HUES64 (cell line): ENCODE measurements around the gene MAD2L1BP.

Experiments
- H3K27ac ChIP-seq: 2 replicates; pipeline ENCODE4 v1.7.0; 2013; ENCODE audit warnings: low read depth, low read length, inconsistent platforms
- H3K27me3 ChIP-seq: 2 replicates; pipeline ENCODE4 v1.6.1; 2013; ENCODE audit warnings: mild to moderate bottlenecking, low read length; ENCODE audit not compliant: insufficient read depth
- H3K36me3 ChIP-seq: 2 replicates; pipeline ENCODE4 v1.6.1; 2013; ENCODE audit warnings: mild to moderate bottlenecking, low read length; ENCODE audit not compliant: insufficient read depth
- H3K4me1 ChIP-seq: 2 replicates; pipeline ENCODE4 v1.6.1; 2013; ENCODE audit warnings: mild to moderate bottlenecking, low read length, moderate library complexity; ENCODE audit not compliant: insufficient read depth
- H3K4me3 ChIP-seq: 2 replicates; pipeline ENCODE4 v1.5.1; 2013; ENCODE audit warnings: mild to moderate bottlenecking, low read length, moderate library complexity
- H3K9ac ChIP-seq: 2 replicates; pipeline ENCODE4 v1.6.1; 2013; ENCODE audit warnings: mild to moderate bottlenecking, low read depth, low read length
- H3K9me3 ChIP-seq: 2 replicates; pipeline ENCODE4 v1.6.1; 2013; ENCODE audit warnings: low read depth, low read length; ENCODE audit not compliant: insufficient read depth
- WGBS: fragments of 150-250, 120-280 bp; methylation state at CpG from one replicate; pipeline ENCODE4 v1.1.7; 2013; ENCODE audit warnings: missing lambda C conversion rate; 5-methylcytosine and 5-hydroxymethylcytosine counted together

MAD2L1BP gene

GRCh38 chr6:43669050-43669921 lies 33.6 kb downstream of the MAD2L1BP start:
- peaks cover 21% of the 10 kb centered on the region for H3K4me1 ChIP-seq
- H3K27me3 ChIP-seq = no peaks in the 10 kb centered on the region
- H3K36me3 ChIP-seq = peaks cover 35% of the 10 kb centered on the region
- no peak overlapping the region for H3K4me3 ChIP-seq
- WGBS = 78% methylated on average over 15 of the region's 15 CpGs
- H3K27ac ChIP-seq = no peak overlapping the region; the same call in 1 of the 2 replicates
- H3K9me3 ChIP-seq = no peaks in the 10 kb centered on the region
- no peak overlapping the region for H3K9ac ChIP-seq

GRCh38 chr6:43669922-43670622 lies 34.4 kb downstream of the MAD2L1BP start:
- no peak overlapping the region for H3K4me3 ChIP-seq
- 88% methylated on average over 6 of the region's 6 CpGs for WGBS
- H3K36me3 ChIP-seq = peaks cover 43% of the 10 kb centered on the region
- H3K4me1 ChIP-seq = peaks cover 21% of the 10 kb centered on the region
- no peak overlapping the region for H3K9ac ChIP-seq
- H3K27me3 ChIP-seq = no peaks in the 10 kb centered on the region
- H3K27ac ChIP-seq = no peak overlapping the region
- no peaks in the 10 kb centered on the region for H3K9me3 ChIP-seq

DNA sequence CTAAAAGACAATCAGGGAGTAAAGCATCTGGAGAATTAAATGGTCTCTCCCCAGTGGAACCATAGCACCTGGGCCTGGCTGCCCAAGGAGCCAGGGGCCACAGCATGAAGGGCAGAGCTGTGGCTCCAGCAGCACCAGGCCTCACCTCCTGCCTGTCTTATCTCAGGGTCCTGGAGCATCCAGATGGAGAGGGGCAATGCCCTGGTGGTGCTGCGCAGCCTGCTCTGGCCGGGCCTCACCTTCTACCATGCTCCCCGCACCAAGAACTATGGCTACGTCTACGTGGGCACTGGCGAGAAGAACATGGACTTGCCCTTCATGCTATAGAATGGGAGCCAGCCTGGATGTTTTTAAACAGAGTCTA lies 35.0 kb downstream of the MAD2L1BP start:
- H3K36me3 ChIP-seq = peaks cover 49% of the 10 kb centered on the region
- no peak overlapping the region for H3K9ac ChIP-seq
- 94% methylated on average over 6 of the region's 6 CpGs for WGBS
- no peak overlapping the region for H3K27ac ChIP-seq
- no peaks in the 10 kb centered on the region for H3K9me3 ChIP-seq
- no peak overlapping the region for H3K4me3 ChIP-seq
- no peaks in the 10 kb centered on the region for H3K27me3 ChIP-seq
- H3K4me1 ChIP-seq = peaks cover 21% of the 10 kb centered on the region

DNA sequence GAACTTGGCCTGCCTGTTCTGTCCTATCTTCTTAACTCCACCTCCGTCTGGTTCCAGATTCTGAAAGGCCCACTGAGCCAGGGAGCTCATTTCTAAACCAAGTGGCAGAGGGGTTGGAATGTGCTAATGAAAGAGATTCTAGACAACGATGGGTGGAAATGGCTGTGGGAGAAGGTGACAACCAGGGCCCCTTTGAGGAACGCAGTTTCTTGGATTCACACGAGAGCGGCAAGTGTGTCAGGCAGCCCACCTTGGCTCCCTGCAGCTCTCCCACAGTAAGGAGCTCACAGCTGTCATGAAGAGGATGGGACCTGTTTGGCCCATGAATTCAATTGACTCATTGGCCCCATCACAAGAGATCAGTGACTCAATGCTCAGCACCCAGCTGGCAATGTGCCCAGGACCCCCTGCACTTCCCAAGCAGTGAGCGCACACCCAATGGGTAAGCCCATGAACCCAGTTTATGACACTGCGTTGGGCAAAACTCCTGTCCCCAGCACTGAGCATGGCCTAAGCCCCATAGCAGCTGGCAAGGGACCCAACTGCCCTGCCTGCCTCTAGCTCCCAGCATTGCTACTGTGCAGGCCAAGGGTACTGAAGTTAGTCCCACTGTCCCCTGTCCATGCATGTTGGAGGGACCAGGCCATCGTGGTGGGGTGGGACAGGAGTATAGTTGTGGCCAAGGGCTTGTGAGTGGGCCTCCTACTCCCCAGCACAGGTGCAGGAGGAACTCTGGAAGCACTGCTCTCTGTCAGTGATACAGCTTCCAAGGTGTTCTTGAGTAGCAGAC lies 35.6 kb downstream of the MAD2L1BP start:
- WGBS = 95% methylated on average over 8 of the region's 8 CpGs
- Histone ChIP-seq H3K4me1 (peaks cover 21% of the 10 kb centered on the region), H3K27me3 (no peaks in the 10 kb centered on the region), H3K9ac (no peak overlapping the region), H3K27ac (no peak overlapping the region), H3K36me3 (peaks cover 55% of the 10 kb centered on the region), H3K9me3 (no peaks in the 10 kb centered on the region), H3K4me3 (no peak overlapping the region)

DNA sequence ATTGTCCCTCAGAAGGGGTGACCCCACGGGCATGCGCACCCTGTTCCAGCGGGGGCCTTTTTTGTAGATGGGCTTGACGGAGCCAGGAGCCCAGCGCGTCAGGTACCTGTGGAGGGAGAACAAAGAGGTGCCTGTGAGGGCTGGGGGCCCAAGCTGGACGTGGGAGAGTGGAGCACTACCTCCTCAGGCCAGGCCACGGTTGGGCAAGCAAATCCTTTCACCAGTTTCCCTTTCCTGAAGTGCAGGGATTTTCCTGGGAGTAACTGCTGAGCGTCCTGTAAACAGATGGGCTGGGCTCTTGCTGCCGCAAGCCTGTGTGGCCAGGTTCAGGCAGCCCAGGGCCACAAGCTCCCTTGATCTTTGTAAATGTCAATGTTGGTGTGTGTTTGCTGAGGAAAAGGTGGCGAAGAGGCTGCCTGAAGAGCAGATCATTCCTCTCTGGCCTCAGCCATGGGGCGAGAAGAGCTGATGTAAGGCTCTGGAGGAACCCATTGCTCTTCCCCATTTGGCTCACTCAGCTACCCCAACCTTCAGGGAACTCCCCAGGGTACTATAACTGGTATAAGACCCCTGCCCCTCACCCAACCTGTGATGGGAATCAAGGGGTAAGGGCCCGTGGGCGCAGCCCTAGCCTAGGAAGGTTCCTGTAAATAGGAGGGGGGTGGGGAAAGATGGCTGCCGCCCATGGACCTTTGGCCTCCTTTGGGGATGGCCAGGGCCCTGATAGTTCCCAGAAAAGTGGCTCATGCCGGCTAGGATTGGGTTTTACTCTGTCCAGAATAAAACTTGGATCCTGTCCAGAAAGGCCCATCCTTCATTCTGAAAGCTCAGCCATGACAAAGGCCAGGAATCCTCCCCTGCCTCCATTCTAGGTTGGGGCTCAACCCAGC lies 36.4 kb downstream of the MAD2L1BP start:
- H3K9ac ChIP-seq = no peak overlapping the region
- H3K27ac ChIP-seq = no peak overlapping the region
- H3K9me3 ChIP-seq = no peaks in the 10 kb centered on the region
- H3K4me3 ChIP-seq = no peak overlapping the region
- H3K4me1 ChIP-seq = peaks cover 21% of the 10 kb centered on the region
- no peaks in the 10 kb centered on the region for H3K27me3 ChIP-seq
- H3K36me3 ChIP-seq = peaks cover 63% of the 10 kb centered on the region
- WGBS = 94% methylated on average over 16 of the region's 16 CpGs

GRCh38 chr6:43673444-43674084 lies 37.9 kb downstream of the MAD2L1BP start:
- Histone ChIP-seq H3K36me3 (peaks cover 78% of the 10 kb centered on the region), H3K9ac (no peak overlapping the region), H3K27me3 (no peaks in the 10 kb centered on the region), H3K4me3 (no peak overlapping the region), H3K27ac (no peak overlapping the region), H3K4me1 (peaks cover 10% of the 10 kb centered on the region), H3K9me3 (no peaks in the 10 kb centered on the region)
- 96% methylated on average over 15 of the region's 15 CpGs for WGBS

DNA sequence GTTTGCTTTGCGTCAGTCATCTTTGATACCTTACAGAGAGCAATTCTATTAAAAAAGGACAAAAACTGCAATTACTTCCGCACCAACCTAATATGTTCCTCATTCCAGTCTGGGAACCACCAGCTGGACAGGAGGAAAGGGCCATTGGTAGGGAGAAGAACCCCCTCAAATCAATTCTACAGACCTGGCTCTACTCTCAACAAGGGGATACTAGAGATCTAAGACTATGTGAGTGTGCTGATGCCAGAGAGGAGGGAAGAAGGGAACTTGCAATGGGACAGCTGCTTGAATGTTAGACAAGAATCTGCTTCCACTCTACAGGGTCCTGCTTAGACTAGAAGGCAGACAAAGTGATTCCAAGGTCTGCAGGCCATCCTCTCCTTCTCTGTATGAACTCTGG lies 38.7 kb downstream of the MAD2L1BP start:
- Histone ChIP-seq H3K4me1 (0 out of 2 replicates have a peak, but pooled peaks cover 6% of the 10 kb centered on the region), H3K4me3 (no peak overlapping the region), H3K27me3 (no peaks in the 10 kb centered on the region), H3K9me3 (no peaks in the 10 kb centered on the region), H3K36me3 (peaks cover 85% of the 10 kb centered on the region), H3K27ac (no peak overlapping the region), H3K9ac (no peak overlapping the region)
- WGBS = 100% methylated on average over 1 of the region's 2 CpGs

- no peak overlapping the region for H3K9ac ChIP-seq
- no peaks in the 10 kb centered on the region for H3K27me3 ChIP-seq
- 94% methylated on average over 8 of the region's 8 CpGs for WGBS
- H3K9me3 ChIP-seq = no peaks in the 10 kb centered on the region
- 0 out of 2 replicates have a peak, but pooled peaks cover 2% of the 10 kb centered on the region for H3K4me1 ChIP-seq
- no peak overlapping the region for H3K27ac ChIP-seq
- peaks cover 91% of the 10 kb centered on the region for H3K36me3 ChIP-seq
- no peak overlapping the region for H3K4me3 ChIP-seq
Observed at GRCh38 chr6:43674921-43675320, 39.3 kb downstream of the MAD2L1BP start.

DNA sequence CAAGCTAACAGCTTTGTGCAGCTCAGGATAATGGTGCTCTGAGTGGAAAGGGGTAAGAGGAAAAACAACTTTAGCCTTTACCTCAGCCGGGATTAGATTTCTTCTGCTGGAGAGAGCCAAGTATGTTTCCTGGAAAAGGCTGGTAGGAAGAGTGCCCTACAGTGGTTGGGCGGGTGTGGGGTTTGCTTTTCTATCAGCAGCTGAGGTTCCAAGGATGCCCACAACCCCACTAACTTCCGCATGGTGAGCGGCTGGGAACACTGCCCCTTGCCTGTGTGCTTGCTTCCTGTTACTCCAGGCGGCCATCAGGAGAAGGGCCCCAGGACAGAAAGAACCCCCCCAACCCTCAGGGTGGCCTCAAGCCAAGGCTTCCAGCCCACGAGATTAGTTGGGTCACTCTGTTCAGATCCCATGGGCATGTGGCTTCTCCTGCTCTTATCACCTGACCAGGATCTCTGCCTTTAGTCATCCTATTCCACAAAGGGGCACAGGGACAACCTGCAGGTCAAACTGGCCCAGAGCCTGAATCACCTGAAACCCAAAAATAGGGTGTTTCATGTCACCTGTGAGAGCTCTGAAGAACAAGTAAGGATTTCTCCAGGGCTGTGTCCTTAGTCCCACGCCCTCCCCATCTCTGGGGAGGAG lies 41.4 kb downstream of the MAD2L1BP start:
- Histone ChIP-seq H3K4me3 (no peak overlapping the region), H3K4me1 (no peaks in the 10 kb centered on the region), H3K9me3 (no peaks in the 10 kb centered on the region), H3K9ac (no peak overlapping the region), H3K36me3 (peaks cover 93% of the 10 kb centered on the region), H3K27me3 (no peaks in the 10 kb centered on the region), H3K27ac (no peak overlapping the region)
- WGBS = 93% methylated on average over 7 of the region's 7 CpGs

GRCh38 chr6:43677759-43678158 lies 42.1 kb downstream of the MAD2L1BP start:
- H3K9ac ChIP-seq = no peak overlapping the region

More at GRCh38 chr6:43677759-43678158, 42.1 kb downstream of the MAD2L1BP start:
- Histone ChIP-seq H3K36me3 (peaks cover 87% of the 10 kb centered on the region), H3K4me1 (no peaks in the 10 kb centered on the region), H3K9me3 (no peaks in the 10 kb centered on the region), H3K4me3 (no peak overlapping the region), H3K27ac (no peak overlapping the region), H3K27me3 (no peaks in the 10 kb centered on the region)
- WGBS = 95% methylated on average over 7 of the region's 7 CpGs
